Panc1 (cell line): ENCODE measurements around the gene ACSS1. TPM values are rescaled to one million over a fixed set of nuclear protein-coding genes. Genes with fewer than 3 reads are reported as not detected.
A peak's percentile ranks its signal among the peaks of the same experiment; 100 is the strongest.

Experiments
- ATAC-seq: fragments of 200-7000 bp; cut with Tn5 transposase; 2 replicates; pipeline ENCODE4 v1.9.1; 2020; ENCODE audit warnings: mild to moderate bottlenecking, moderate library complexity
- BruUV-seq: library from RNA; stranded (reverse); fragments of 400-500 nt; replicated peaks from 2 replicates; lab custom pipeline; 2021; lab: Mats Ljungman, UMichigan
- CTCF ChIA-PET: fragments of 300-600 bp; sonication (Branson Sonifier 250); formaldehyde crosslinking; loops from one replicate; lab custom pipeline; 2022; ENCODE audit warnings: antibody characterized with exemption; lab: Charles Lee
- POLR2A ChIA-PET: fragments of 300-600 bp; sonication (Branson Sonifier 250); formaldehyde crosslinking; loops from one replicate; lab custom pipeline; 2022; ENCODE audit warnings: antibody characterized with exemption; lab: Charles Lee
- DNase-seq: peaks from one replicate; pipeline ENCODE4 v3.0.0-alpha.2; 2010; ENCODE audit warnings: low read depth, low spot score
- H3K27ac ChIP-seq: 2 replicates; pipeline ENCODE4 v1.5.1; 2011; ENCODE audit warnings: mild to moderate bottlenecking, low read length, inconsistent platforms
- H3K27me3 ChIP-seq: fragments of 200-500 bp; sonication (Bioruptor generic); 2 replicates; pipeline ENCODE4 v1.6.0; 2014; ENCODE audit warnings: low read length, inconsistent platforms; ENCODE audit not compliant: control insufficient read depth, insufficient read depth
- H3K36me3 ChIP-seq: fragments of 200-500 bp; sonication (Bioruptor generic); 2 replicates; pipeline ENCODE4 v1.5.1; 2014; ENCODE audit warnings: inconsistent platforms, mild to moderate bottlenecking, low read length, moderate library complexity; ENCODE audit not compliant: control insufficient read depth, insufficient read depth
- H3K4me1 ChIP-seq: 2 replicates; pipeline ENCODE4 v1.5.1; 2011; ENCODE audit warnings: inconsistent platforms, mild to moderate bottlenecking, low read length, moderate library complexity; ENCODE audit not compliant: control insufficient read depth, insufficient read depth
- H3K4me3 ChIP-seq, 2 experiments: 2 replicates each; pipeline ENCODE4 v1.5.1; 2011 to 2012; ENCODE audit warnings: low read depth in 2 of 2, low read length in 2 of 2, mild to moderate bottlenecking in 2 of 2, inconsistent platforms in 1 of 2, moderate library complexity in 1 of 2
- H3K9me3 ChIP-seq: fragments of 200-500 bp; sonication (Bioruptor generic); 2 replicates; pipeline ENCODE4 v1.5.1; 2014; ENCODE audit warnings: low read depth, mild to moderate bottlenecking, inconsistent platforms, low read length, moderate library complexity; ENCODE audit not compliant: control insufficient read depth, insufficient read depth
- CTCF ChIP-seq: fragments of 450-650 bp; IDR thresholded peaks from 2 replicates; pipeline ENCODE4 v1.5.1; 2017; ENCODE audit warnings: mild to moderate bottlenecking
- POLR2AphosphoS5 ChIP-seq: IDR thresholded peaks from 2 replicates; pipeline ENCODE4 v1.6.1; 2012; ENCODE audit warnings: mild to moderate bottlenecking, low read depth, low read length, moderate library complexity
- REST ChIP-seq, 2 experiments: IDR thresholded peaks; 2 replicates each; pipeline ENCODE4 v1.6.1; 2011 to 2012; ENCODE audit warnings: low read depth in 2 of 2, control low read depth in 1 of 2, low read length in 1 of 2, mild to moderate bottlenecking in 1 of 2, moderate library complexity in 1 of 2; ENCODE audit not compliant: insufficient read depth in 1 of 2
- SIN3A ChIP-seq: IDR thresholded peaks from 2 replicates; pipeline ENCODE4 v1.6.1; 2012; ENCODE audit warnings: low read depth, mild to moderate bottlenecking, low read length, moderate library complexity, borderline replicate concordance; ENCODE audit not compliant: insufficient read depth
- TCF7L2 ChIP-seq: IDR thresholded peaks from 2 replicates; pipeline ENCODE4 v1.6.1; 2011; ENCODE audit warnings: mild to moderate bottlenecking, low read depth, low read length, inconsistent platforms
- in situ Hi-C: cut with HindIII; loops from 2 replicates; pipeline ENCODE4 v1.10.0; 2016; ENCODE audit warnings: low sequenced_read_pairs, low pct_unique_long_range_greater_than_20kb
- intact Hi-C: fragments of 100-400 bp; cut with micrococcal nuclease; formaldehyde crosslinking; loops from one replicate; pipeline ENCODE4 v1.10.0; 2022; ENCODE audit not compliant: unreplicated experiment
- total RNA-seq: library from RNA; stranded (reverse); gene quantifications from one replicate; pipeline ENCODE4 v1.2.1, GENCODE V29; 2021; ENCODE audit not compliant: unreplicated experiment

Gene ACSS1
- total RNA-seq, 1 experiment from 2014 or later: 32.2 TPM

GRCh38 chr20:25081730-25082497 is 24.0 kb upstream of the ACSS1 start, which contains the start of gene VSX1:
TSS of gene VSX1 (minus strand) at chr20:25082141. CDS start at chr20:25082096, 45 bp downstream.
- Histone ChIP-seq H3K27ac (no peak within 1 kb of the TSS), H3K4me1 (peaks cover 17% of the 10 kb centered on the region), H3K27me3 (no peaks in the 10 kb centered on the region; the same call in 1 of the 2 replicates), H3K4me3 (no peak within 1 kb of the TSS; a peak in 1 of 4 replicates), H3K9me3 (no peaks in the 10 kb centered on the region), H3K36me3 (no peaks in the 10 kb centered on the region)
- in situ Hi-C loops (no loop called here), intact Hi-C loops (loop anchor here (5.0 kb wide), 1 partner anchor 95 kb away; no protein-coding TSS in a partner anchor)
- TF ChIP-seq SIN3A (no peak), CTCF (no peak), TCF7L2 (no peak), REST (IDR thresholded peaks at IDR 0.05; ENCODE audit: insufficient read depth in 1 of 2, low read depth in 2 of 2, low read length in 1 of 2) (no peak), POLR2AphosphoS5 (no peak)
- ChIA-PET CTCF (interaction anchor here (0.7 kb wide), 1 partner anchor 18 kb away, joined by 5 read pairs; no protein-coding TSS in a partner anchor), POLR2A (no interaction called here)
- no TSS peak for BruUV-seq
- DNase-seq: no peak
- ATAC-seq: no peak

- H3K4me3 ChIP-seq: no peak overlapping the region
- H3K36me3 ChIP-seq: no peaks in the 10 kb centered on the region
- intact Hi-C loops: loop anchor here (5.0 kb wide), 1 partner anchor 96 kb away; no protein-coding TSS in a partner anchor
- TF ChIP-seq REST (IDR thresholded peaks at IDR 0.05; ENCODE audit: insufficient read depth in 1 of 2, low read depth in 2 of 2, low read length in 1 of 2) (peak; percentile 86 to 89), POLR2AphosphoS5 (no peak)
- in situ Hi-C loops: no loop called here
- CTCF ChIA-PET: no interaction called here
- no peak for ATAC-seq
- no peak overlapping the region for H3K27ac ChIP-seq
- BruUV-seq: no TSS peak
- H3K9me3 ChIP-seq: no peaks in the 10 kb centered on the region
- peaks cover 24% of the 10 kb centered on the region for H3K4me1 ChIP-seq
- H3K27me3 ChIP-seq: no peaks in the 10 kb centered on the region; the same call in 1 of the 2 replicates
- POLR2A ChIA-PET: no interaction called here
- no peak for DNase-seq
These were observed 23.3 kb upstream of the ACSS1 start for GRCh38 chr20:25081065-25081729.
